A673 (cell line): ENCODE results near the gene IRAK4.

Experiments used
- CTCF ChIP-seq: fragments of 300-800, 200-600 bp; sonication (generic); conservative IDR thresholded peaks from 2 replicates; pipeline ENCODE4 v1.5.1; 2017; ENCODE audit warnings: low read depth, mild to moderate bottlenecking, antibody characterized with exemption, low read length, moderate library complexity, mixed read lengths
- EZH2 ChIP-seq: fragments of 200-600 bp; sonication (generic); IDR thresholded peaks from 2 replicates; pipeline ENCODE4 v1.6.1; 2017; ENCODE audit warnings: borderline replicate concordance, low read depth, mild to moderate bottlenecking, mixed read lengths, antibody characterized with exemption, low read length; ENCODE audit not compliant: poor library complexity, severe bottlenecking

GRCh38 chr12:43835264-43835655 is 76.5 kb downstream of the IRAK4 start:
- no peak for TF ChIP-seq CTCF
- TF ChIP-seq EZH2 = no peak
